Stimulated activated CD8-positive, alpha-beta memory T cell treated with anti-CD3 and anti-CD28 coated beads, Interleukin-15, amount 100 ng/mL, for 48 hours (primary cell): Measurements from ENCODE around the gene ADAMTSL1.

Experiments used
- DNase-seq, 2 donors: peaks; one replicate each; pipeline ENCODE4 v3.0.0-alpha.2; 2020; ENCODE audit warnings: low read depth in 2 of 2

Gene ADAMTSL1

DNA sequence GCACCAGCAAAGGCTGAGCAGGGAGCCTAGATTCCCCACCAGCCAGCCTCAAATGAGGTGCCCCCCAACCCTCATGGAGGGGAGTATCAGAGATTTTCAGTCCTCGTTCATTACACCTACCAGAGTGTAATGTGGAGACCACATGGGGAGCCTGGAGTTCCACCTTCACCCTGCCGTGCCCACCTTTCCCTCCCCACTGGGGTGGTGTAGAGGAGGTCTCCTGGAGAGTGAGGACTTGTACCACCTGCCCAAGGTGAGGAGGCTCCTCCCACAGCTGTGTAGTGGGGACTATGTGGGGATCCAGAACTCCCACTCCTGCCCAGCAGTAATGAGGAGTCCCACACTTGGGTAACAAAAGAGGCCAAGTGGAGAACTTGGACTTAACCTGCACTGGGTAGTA is 337.2 kb downstream of the ADAMTSL1 start:
- no peak for DNase-seq

DNA sequence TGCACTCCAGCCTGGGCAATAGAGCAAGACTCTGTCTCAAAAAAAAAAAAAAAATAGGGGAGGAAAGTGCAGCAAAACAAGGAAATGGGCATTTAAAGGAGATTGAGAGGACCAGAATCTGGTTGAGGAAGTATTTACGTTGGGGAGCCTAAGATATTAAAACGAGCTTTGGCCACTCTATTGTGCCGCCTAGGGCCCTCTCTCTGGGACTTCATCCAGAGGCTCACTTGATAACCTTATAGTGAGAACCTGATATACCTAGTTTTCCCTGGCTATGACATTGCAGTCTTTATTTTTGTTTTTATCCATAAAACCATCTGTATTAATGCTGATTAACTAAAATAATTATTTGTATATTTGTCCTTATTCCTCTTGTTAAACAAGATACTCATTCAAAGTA is 345.5 kb downstream of the ADAMTSL1 start:
- no peak for DNase-seq

DNA sequence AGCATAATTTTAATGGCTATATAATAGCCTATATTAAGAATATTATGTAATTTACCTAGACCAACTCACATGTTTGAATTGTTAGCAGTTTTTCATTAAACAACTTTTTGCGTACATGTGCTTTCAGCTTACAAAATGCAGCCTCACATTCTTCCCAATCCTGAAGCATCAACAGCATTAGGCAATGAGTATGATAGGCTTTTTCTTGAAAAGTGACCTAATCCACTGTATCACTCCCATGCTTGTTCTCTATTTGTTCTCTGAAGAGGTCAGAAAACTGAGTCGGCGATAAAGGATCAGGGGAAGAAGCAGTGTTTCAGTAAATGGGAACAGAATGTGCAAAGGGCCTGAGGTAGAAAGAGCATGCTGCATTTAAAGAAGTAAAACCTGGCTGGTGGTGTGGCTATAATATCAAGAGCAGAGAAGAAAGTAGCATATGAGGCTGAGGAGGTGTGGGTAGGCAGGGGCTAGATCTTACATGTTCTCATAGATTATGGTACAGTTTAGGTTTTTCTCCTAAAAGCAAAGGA is 346.7 kb downstream of the ADAMTSL1 start:
- DNase-seq = no peak

GRCh38 chr9:18821788-18822187 is 347.8 kb downstream of the ADAMTSL1 start:
- no peak for DNase-seq

DNA sequence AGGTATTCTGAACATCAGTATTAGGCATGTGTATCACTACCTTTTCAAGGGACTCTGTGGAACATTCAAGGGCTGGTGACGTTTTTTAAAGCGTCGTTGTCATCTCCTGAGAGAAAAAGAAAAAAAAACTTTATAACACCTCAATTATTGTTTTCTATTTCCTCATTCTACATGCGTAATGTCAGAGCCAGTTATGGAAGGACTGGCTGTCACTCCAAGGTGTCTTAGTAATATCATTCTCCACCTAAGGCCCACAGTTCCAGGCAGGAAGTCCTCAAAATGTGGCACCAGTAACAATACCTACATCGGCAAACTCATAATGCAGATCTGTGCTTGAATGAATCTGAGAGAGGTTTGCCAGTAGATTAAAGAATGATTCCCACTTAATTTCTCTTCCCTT is 348.9 kb downstream of the ADAMTSL1 start:
- DNase-seq = no peak

- DNase-seq = no peak
These were observed 350.2 kb downstream of the ADAMTSL1 start for GRCh38 chr9:18824095-18824666.

GRCh38 chr9:18825656-18826170 is 351.8 kb downstream of the ADAMTSL1 start:
- no peak for DNase-seq

- no peak for DNase-seq
These were observed 352.3 kb downstream of the ADAMTSL1 start for GRCh38 chr9:18826248-18826647.

DNA sequence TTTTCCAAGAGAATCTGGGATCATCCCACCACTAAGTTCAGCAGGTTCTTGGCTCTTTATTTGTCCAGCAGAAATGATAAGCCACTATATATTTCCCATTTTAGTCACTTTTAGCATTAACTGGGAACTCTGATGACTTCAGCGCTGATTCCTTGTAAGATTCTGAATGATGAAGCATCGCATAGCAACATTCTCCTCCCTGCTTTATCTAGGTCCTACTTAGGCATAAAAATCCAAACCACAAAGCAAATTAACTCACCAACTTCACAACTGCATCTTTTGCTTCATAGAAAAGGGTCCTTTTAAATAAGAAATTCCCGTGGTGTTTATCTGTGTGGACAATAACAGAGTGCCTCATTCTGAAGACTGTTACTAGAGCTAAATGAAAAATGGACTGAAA is 355.1 kb downstream of the ADAMTSL1 start:
- no peak for DNase-seq

GRCh38 chr9:18829873-18830272 is 355.9 kb downstream of the ADAMTSL1 start:
- no peak for DNase-seq

DNA sequence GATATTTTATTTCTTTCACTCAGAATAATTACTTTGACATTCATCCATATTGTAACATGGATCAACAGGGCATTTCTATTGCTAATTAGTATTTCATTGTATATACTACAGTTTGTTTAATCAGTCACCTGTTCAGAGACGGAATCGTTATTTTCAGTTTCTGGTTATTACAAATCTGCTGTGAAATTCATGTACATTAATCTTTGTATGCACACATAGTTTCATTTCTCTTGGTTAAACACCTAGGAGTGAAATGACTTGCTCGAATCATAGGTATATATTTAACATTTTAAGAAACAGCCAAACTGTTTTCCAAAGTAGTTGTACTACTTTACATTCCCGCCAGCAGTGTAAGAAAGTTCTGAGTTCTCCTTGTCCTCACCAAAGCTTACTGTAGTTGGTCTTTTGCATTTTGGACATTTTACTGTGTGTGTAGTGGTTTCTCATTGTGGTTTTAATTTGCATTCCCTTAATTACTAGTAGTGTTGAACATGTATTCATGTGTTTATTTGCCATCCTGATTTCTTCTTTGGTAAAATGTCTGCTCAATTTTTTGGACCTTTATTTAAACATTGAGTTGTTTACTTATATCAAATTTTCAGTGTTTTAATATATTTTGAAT is 360.9 kb downstream of the ADAMTSL1 start:
- DNase-seq = no peak

- no peak for DNase-seq
These were observed 363.4 kb downstream of the ADAMTSL1 start for GRCh38 chr9:18837402-18837801.

GRCh38 chr9:18847576-18848275 is 373.8 kb downstream of the ADAMTSL1 start:
- DNase-seq = no peak

GRCh38 chr9:18848657-18849056 is 374.7 kb downstream of the ADAMTSL1 start:
- no peak for DNase-seq

DNA sequence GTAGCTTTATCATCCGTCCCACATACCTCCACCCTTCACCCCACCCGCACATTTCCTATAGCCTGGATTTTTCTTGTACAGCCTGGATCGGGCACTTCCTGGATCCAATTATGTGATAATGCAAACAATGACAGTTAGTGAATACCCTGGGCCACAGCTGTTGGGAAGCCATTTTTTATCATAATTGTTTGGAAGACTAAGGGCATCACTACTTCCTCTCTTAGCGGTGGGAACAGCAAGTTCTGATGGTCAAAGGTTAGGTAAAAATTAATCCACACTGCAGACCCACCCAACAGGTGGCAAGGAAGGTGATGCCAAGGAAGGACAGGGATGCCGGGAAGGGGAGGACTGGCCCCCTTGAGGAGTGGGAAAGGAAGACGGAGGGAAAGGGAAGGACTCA is 375.3 kb downstream of the ADAMTSL1 start:
- DNase-seq = no peak

DNA sequence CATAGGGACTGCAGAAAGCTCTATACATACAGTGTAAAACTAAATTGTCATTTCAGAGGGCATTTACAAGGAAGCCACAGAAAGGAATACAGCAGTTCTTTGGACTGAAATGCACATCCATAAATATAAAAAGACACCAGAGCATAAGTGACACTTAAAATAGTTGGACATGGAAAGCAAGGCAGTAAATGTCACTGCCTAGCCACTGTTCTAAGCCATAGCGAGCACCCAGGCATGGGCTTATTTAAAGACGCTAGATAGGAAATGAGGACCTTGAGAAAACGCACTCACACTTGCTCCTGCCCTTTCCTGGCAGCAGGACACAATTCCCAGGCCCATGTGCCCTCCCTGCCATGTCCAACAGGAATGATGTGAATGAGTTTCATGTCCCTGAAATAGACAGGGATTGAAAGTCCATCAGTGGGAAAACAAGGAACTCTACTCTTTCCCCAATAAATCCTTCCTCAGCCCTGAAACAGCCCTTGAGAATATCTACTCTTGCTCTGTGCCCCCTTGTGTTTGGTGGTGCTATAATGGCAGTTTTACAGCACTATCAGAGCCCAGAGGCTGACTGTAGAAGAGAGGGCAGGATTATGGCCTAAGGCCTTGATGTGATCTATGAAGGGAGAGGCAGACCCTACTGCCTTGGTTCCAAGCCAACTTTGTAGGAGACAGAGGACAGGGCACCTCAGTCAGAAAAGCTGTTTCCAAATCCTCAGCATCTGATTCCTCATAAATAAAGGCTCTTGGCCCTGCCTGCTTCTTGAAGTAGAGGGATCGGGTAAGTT is 376.1 kb downstream of the ADAMTSL1 start:
- DNase-seq = no peak

DNA sequence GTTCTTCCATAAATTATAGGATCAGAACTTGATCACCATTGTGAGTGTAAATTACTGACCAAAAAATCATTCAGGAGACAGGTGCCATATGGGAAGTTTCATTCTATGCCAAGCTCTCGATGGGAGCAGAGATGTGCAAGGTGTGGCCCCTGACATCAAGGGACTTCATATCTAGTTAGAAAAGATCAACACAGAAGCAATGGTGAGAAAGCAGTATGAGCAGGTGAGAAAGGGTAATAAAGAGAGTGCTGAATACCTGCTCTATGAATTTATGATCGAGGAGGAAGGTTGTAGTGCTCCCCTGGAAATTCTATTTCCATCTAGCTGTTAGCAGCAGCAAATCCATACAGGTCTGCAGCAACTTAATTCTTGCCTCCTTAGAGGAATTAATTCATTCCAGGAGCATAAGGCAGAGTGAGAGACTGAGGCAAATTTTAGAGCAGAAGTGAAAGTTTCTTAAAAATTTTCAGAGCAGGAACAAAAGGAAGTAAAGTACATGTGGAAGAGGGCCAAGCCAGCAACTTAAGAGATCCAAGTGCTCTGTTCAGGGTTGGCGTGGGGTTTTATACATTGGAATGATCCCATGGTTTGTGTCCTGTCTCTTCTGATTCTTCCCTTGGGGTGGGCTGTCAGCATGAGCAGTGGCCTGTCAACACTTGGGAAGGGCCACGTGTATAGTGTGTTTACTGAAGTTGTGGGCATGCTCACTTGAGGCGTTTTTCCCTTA is 377.3 kb downstream of the ADAMTSL1 start:
- no peak for DNase-seq

DNA sequence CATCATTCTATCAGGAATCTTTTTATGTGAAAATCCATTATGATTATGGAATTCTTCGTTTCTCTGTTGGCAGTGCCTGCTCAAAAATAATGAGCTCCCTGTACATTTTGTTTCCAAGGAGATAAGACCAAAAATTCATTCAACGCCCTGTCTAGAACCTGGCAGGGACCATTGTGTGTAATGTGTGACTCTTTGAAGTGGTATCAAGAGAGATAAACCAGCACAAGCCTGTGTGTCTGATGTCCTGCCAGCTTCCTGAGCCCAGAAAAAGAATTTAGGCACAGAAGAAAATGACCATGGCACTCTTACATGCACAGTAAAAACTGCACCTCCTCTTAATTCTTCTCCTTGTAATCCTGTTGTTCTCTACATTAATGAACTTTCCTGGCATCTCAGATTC is 381.7 kb downstream of the ADAMTSL1 start:
- no peak for DNase-seq

- no peak for DNase-seq
These were observed 383.4 kb downstream of the ADAMTSL1 start for GRCh38 chr9:18857334-18857733.

GRCh38 chr9:18857769-18858168 is 383.8 kb downstream of the ADAMTSL1 start:
- DNase-seq = no peak
